ENCODE measurements around the gene SPAG16.

SPAG16 gene

DNA sequence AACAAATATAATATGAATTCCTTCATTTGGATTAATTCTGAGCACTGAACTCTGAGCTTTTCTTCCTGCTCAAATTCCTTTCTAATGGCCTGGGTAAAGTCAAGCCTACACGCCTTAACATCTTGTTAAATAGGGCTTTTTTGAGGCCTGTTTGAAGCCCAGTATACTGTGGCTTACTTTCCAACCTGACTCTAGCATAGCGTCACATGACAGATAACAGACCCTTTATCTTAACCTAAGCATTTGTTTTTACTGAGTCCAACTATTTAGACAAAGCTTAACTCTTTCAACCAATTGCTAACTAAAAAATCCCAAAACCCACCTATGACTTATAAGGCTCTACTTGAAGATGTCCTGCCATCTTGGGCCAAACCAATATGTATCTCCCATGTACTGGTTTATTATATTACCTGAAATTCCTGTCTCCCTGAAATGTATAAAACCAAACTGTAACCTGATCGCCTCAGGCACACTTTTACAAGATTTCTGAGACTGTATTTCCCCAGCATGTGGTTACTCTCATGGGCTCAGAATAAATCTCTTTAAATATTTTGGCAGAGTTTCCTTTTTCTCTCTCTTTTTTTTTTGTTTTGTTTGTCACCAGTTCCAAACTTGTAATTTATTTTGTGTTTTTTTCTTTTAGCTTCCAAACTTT, 855.5 kb downstream of the SPAG16 start:
- TF ChIP-seq SIN3A (IDR thresholded peaks at IDR 0.05; ENCODE audit: borderline replicate concordance, insufficient read depth, low read length) (no peak), TAF1 (IDR thresholded peaks at IDR 0.05; ENCODE audit: borderline replicate concordance, insufficient read depth, low read length) (no peak), FOXP2 (optimal IDR thresholded peaks at IDR 0.05; ENCODE audit: borderline replicate concordance, extremely low read depth, extremely low read length, insufficient read depth) (no peak), POLR2AphosphoS5 (IDR thresholded peaks at IDR 0.05; ENCODE audit: low read depth, low read length) (no peak)
- TF ChIP-seq, protein P1, sequence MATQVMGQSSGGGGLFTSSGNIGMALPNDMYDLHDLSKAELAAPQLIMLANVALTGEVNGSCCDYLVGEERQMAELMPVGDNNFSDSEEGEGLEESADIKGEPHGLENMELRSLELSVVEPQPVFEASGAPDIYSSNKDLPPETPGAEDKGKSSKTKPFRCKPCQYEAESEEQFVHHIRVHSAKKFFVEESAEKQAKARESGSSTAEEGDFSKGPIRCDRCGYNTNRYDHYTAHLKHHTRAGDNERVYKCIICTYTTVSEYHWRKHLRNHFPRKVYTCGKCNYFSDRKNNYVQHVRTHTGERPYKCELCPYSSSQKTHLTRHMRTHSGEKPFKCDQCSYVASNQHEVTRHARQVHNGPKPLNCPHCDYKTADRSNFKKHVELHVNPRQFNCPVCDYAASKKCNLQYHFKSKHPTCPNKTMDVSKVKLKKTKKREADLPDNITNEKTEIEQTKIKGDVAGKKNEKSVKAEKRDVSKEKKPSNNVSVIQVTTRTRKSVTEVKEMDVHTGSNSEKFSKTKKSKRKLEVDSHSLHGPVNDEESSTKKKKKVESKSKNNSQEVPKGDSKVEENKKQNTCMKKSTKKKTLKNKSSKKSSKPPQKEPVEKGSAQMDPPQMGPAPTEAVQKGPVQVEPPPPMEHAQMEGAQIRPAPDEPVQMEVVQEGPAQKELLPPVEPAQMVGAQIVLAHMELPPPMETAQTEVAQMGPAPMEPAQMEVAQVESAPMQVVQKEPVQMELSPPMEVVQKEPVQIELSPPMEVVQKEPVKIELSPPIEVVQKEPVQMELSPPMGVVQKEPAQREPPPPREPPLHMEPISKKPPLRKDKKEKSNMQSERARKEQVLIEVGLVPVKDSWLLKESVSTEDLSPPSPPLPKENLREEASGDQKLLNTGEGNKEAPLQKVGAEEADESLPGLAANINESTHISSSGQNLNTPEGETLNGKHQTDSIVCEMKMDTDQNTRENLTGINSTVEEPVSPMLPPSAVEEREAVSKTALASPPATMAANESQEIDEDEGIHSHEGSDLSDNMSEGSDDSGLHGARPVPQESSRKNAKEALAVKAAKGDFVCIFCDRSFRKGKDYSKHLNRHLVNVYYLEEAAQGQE (IDR thresholded peaks at IDR 0.05; ENCODE audit: insufficient read depth in 1 of 2, low read depth in 2 of 2, low read length in 2 of 2): no peak

DNA sequence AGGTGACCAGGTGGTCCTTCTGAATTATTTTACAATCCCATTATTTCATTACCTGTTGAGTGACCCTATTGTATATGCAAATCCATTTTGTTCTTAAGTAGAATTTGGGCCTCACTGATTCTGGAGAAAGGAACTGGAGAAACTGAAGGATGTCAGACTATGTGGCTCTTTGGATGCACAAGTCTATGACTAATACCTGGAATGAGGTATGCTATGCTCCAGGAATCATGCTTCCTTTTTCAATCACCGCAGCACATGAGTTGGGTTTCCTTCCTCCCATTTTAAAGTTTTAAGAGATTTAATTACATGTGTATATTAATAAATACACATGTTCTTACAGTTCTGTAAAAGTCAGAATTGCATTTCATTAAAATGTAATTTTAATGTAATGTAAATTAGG, 872.7 kb downstream of the SPAG16 start:
- TF ChIP-seq FOXP2 (optimal IDR thresholded peaks at IDR 0.05; ENCODE audit: borderline replicate concordance, extremely low read depth, extremely low read length, insufficient read depth) (no peak), TAF1 (IDR thresholded peaks at IDR 0.05; ENCODE audit: borderline replicate concordance, insufficient read depth, low read length) (no peak), SIN3A (IDR thresholded peaks at IDR 0.05; ENCODE audit: borderline replicate concordance, insufficient read depth, low read length) (no peak), POLR2AphosphoS5 (IDR thresholded peaks at IDR 0.05; ENCODE audit: low read depth, low read length) (no peak)
- TF ChIP-seq, protein P1 (IDR thresholded peaks at IDR 0.05; ENCODE audit: insufficient read depth in 1 of 2, low read depth in 2 of 2, low read length in 2 of 2): no peak

DNA sequence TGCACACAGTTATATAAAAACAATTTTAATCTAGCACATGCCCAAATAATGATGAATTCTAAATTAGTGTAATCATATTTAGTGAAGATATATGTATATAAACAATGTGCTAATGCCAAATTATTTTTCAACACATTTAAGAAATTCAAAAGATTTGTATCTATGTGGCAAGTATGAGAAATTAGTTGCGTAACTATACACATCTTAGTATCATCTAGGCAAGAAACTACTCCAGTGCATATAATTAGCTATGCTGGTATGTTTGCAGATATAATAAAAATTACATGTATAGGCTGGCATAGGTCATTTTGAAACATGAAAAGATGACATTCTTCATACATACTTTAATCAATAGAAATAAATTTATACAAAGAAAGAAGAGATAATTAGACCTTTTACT, 874.6 kb downstream of the SPAG16 start:
- TF ChIP-seq, protein P1 (IDR thresholded peaks at IDR 0.05; ENCODE audit: insufficient read depth in 1 of 2, low read depth in 2 of 2, low read length in 2 of 2): no peak

DNA sequence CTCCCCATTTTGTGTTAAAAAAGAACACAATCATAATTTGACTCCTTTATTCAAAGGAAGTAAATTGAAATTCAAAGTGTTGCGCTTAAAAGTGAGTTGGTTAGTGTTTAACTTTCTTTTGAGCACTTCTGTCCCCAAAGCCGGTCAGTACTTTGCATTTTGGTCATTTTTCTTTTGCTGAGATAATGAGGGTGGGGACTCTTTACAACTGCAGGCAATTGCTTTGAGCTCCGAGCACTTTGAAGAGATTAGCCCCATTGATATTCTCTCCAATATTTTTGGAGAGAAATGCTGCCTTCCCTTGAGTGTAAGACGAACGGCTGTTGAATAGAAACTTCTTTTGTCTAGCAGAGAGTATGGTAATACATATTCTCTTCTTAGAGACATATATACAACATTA, 885.0 kb downstream of the SPAG16 start:
- TF ChIP-seq, protein P1 (IDR thresholded peaks at IDR 0.05; ENCODE audit: insufficient read depth in 1 of 2, low read depth in 2 of 2, low read length in 2 of 2): no peak
- TF ChIP-seq TAF1 (IDR thresholded peaks at IDR 0.05; ENCODE audit: borderline replicate concordance, insufficient read depth, low read length) (no peak), FOXP2 (optimal IDR thresholded peaks at IDR 0.05; ENCODE audit: borderline replicate concordance, extremely low read depth, extremely low read length, insufficient read depth) (no peak), SIN3A (IDR thresholded peaks at IDR 0.05; ENCODE audit: borderline replicate concordance, insufficient read depth, low read length) (no peak), POLR2AphosphoS5 (IDR thresholded peaks at IDR 0.05; ENCODE audit: low read depth, low read length) (no peak)

DNA sequence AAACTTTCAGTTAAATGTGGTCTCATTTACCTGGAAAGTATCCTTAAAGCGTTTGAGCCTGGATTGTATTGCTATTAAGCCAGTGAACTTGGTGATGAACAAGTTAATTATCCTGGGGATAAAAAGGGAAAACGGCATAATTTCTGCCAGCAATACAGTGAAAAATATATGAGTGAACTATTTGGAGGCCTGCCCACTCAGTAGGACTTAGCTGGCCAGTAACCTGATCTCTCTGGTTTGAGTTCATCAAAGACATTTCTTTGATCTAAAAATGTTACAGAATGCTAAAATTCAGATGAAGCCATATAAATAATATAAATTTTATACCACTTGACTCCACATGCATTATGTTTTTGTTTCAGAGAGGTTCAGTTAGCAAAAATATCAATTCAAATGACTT, 885.5 kb downstream of the SPAG16 start:
- TF ChIP-seq TAF1 (IDR thresholded peaks at IDR 0.05; ENCODE audit: borderline replicate concordance, insufficient read depth, low read length) (no peak), POLR2AphosphoS5 (IDR thresholded peaks at IDR 0.05; ENCODE audit: low read depth, low read length) (no peak), SIN3A (IDR thresholded peaks at IDR 0.05; ENCODE audit: borderline replicate concordance, insufficient read depth, low read length) (no peak), FOXP2 (optimal IDR thresholded peaks at IDR 0.05; ENCODE audit: borderline replicate concordance, extremely low read depth, extremely low read length, insufficient read depth) (no peak)
- TF ChIP-seq, protein P1 (IDR thresholded peaks at IDR 0.05; ENCODE audit: insufficient read depth in 1 of 2, low read depth in 2 of 2, low read length in 2 of 2): no peak
